Left renal cortex interstitium (tissue), 4 donors: ENCODE results near the gene PSG6. TPM values are rescaled to one million over a fixed set of nuclear protein-coding genes. Genes with fewer than 3 reads are reported as not detected.
"Not testable (repeated sequence)": the region's sequence is repeated elsewhere in the genome, so short reads cannot be mapped to it uniquely, and the experiment has no call there.

Experiments used
- DNase-seq, 4 donors: peaks; one replicate each; pipeline ENCODE4 v3.0.0-alpha.2; 2013; ENCODE audit warnings: low read depth in 4 of 4, low spot score in 2 of 4, missing footprints in 1 of 4
- polyA plus RNA-seq, 4 donors: library from polyadenylated mRNA; unstranded; fragments of 120-200 nt; gene quantifications; one replicate each; pipeline ENCODE4 v1.2.1, GENCODE V29; 2013; ENCODE audit not compliant: insufficient read length in 4 of 4

Gene PSG6
- polyA plus RNA-seq, 4 donors, result not detected

DNA sequence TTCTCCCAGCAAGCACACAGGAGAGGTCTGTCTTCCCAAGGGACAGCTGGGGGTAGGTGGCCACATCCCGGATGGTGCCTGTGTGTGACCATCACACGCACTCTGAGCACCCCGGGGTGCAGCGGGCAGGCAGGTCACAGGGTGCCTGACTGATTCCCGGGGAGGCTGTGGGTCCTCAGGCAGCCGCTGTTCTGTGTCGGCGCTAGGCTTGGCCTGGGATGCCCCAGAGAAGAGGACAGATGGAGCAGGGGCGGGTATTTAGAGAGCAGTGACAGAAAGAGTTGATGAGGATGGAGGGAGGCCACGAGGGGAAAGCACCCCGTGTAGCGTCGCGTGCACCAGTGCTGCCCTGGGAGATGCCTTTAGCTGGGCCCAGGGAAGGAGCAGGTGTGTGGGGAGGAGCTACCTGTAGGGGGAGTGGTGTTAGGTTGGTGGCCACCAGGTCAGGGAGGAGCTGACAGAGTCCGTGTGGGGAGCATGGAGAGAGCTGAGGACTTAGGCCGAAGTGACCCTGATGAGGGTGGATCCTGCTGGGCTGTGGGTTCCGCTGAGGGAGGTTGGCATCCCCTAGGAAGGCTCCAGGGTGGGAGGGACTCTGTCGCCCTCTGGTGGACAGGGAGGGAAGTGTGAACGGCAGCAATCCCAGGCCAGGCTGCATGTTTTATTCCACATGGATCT lies 60.7 kb downstream of the PSG6 start:
- DNase-seq, result not testable (repeated sequence)

DNA sequence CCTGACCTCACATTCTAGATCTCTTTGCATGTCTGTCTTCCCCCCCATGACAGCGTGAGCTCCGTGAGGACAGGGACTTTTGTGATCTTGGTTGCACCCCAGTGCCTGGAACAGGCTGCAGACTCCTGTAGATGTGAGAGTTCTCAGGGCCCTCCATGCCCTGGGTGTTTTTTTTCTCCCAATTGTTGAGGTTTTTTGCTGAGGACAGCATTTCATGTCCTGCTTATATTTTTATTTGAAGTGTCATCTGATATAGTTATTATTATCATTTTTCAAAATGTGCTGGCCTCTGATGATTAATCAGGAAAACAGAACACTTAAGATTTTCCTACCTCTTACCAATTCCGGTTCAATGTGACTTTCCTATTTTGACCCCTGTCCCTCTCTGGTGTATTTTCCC lies 62.9 kb downstream of the PSG6 start:
- not testable (repeated sequence) for DNase-seq

DNA sequence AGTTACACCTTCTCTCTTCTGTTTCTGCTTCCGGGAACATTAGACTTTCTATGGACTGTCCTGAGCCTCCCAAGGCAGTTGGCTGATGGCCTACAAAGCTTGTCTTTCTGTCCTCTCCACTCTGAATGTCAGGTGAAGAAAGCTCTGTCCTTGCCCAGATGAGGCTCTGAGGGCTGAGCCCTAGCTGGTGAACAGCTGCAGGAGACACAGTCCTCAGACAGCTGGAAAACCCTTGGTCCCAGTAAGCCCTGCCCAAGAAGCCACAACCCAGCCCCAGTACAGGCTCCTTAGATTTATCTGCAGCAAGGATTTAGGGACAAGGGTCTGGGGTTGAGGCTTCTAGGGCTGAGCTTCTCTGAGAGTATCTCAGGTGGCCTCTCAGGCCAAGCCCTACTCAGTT lies 64.5 kb downstream of the PSG6 start:
- not testable (repeated sequence) for DNase-seq

DNA sequence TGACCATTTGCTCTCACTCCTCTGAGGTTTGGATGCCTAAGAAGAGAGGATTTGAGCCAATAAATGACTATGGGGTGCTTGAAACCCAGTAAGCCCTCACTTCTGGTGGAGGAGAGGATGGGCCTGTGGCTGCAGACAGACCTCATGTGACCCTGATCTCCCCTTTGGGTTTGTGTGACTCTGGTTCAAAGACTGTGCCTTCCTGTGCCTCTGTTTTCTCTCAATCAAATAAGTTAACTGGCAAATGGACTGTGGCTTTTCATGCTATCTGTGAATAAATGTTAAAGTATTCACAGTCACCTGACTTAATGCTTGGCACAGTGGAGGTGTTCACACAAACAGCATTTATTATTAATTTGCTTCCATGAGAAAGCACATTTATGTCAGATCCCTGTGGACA lies 64.9 kb downstream of the PSG6 start:
- DNase-seq, result not testable (repeated sequence)

Other genes with a start within 250 kb of the PSG6 start
- gene PSG3, start 177.4 kb downstream of the PSG6 start, polyA plus RNA-seq, result under 1 TPM in 2 of 4 donors, not detected in 2; 0.09 to 0.16 TPM
- gene PSG8, start 152.2 kb downstream of the PSG6 start, polyA plus RNA-seq, result under 1 TPM in 1 of 4 donors, not detected in 3; 0.11 TPM
- gene PSG1, start 38.2 kb downstream of the PSG6 start, polyA plus RNA-seq, result under 1 TPM in 1 of 4 donors, not detected in 3; 0.08 TPM
- under 1 TPM in 1 of 4 donors, not detected in 3; 0.14 TPM for gene PSG7, start 19.3 kb upstream of the PSG6 start, polyA plus RNA-seq
- not detected for gene PSG11, start 108.6 kb upstream of the PSG6 start, polyA plus RNA-seq
- under 1 TPM in 1 of 4 donors, not detected in 3; 0.16 TPM for gene PSG2, start 164.8 kb upstream of the PSG6 start, polyA plus RNA-seq